ENCODE data around the gene NOG.

NOG gene

GRCh38 chr17:56593646-56594319 lies at the start of gene NOG:
TSS of gene NOG (plus strand) at chr17:56593699. CDS start at chr17:56594224, 525 bp downstream.
- no peak for DNase-seq

- no peak for DNase-seq
Observed at GRCh38 chr17:56545106-56545505, 48.4 kb upstream of the NOG start.

GRCh38 chr17:56545930-56546329 lies 47.6 kb upstream of the NOG start:
- DNase-seq = no peak

GRCh38 chr17:56548661-56549060 lies 44.8 kb upstream of the NOG start:
- DNase-seq = no peak

- no peak for DNase-seq
Observed at GRCh38 chr17:56549501-56549900, 44.0 kb upstream of the NOG start.

- no peak for DNase-seq
Observed at GRCh38 chr17:56557682-56558081, 35.8 kb upstream of the NOG start.

GRCh38 chr17:56558088-56558487 lies 35.4 kb upstream of the NOG start:
- no peak for DNase-seq

GRCh38 chr17:56570199-56570598 lies 23.3 kb upstream of the NOG start:
- no peak for DNase-seq

GRCh38 chr17:56571456-56571855 lies 22.0 kb upstream of the NOG start:
- DNase-seq = no peak

- DNase-seq = no peak
Observed at GRCh38 chr17:56577190-56577842, 16.2 kb upstream of the NOG start.

GRCh38 chr17:56577843-56578204 lies 15.7 kb upstream of the NOG start:
- no peak for DNase-seq

- no peak for DNase-seq
Observed at GRCh38 chr17:56581635-56582627, 11.6 kb upstream of the NOG start.

GRCh38 chr17:56583772-56584171 lies 9.7 kb upstream of the NOG start:
- no peak for DNase-seq

GRCh38 chr17:56587298-56587697 lies 6.2 kb upstream of the NOG start:
- no peak for DNase-seq

- DNase-seq = no peak
Observed at GRCh38 chr17:56592487-56593085, 913 bp upstream of the NOG start.

GRCh38 chr17:56593086-56593645 lies 333 bp upstream of the NOG start:
- DNase-seq = no peak

GRCh38 chr17:56594320-56595107 lies 1.0 kb downstream of the NOG start:
- DNase-seq = no peak

- DNase-seq = no peak
Observed at GRCh38 chr17:56595108-56595418, 1.6 kb downstream of the NOG start.

- no peak for DNase-seq
Observed at GRCh38 chr17:56595831-56596690, 2.6 kb downstream of the NOG start.

GRCh38 chr17:56596691-56597494 lies 3.4 kb downstream of the NOG start:
- DNase-seq = no peak
